ENCODE measurements around the gene PDE3A. TPM values are rescaled to one million over a fixed set of nuclear protein-coding genes. Genes with fewer than 3 reads are reported as not detected.

PDE3A gene
- total and polyA plus RNA-seq, 3 donors from 2014 or later, result 1.6 to 4.8 (median 2.7) TPM

DNA sequence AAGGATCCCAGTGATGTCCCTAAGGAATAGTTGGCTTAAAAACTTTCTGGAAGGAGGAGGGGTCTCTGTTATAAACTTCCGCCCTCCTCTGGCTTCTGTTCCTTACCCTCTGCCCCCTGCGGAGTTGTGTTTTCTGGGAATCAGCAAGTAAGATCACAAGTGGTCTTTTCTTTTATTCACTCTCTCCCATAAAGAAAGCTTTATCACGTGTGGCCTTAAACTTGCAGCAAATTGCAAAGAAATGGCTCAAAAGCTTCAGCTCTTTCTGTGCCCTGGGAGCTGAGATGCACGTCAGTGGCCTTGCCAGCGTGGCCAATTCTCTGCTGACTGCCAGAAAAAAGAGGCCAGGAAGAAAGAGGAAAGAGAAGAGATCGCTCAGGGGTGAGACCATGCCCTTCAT is 326.9 kb downstream of the PDE3A start, which contains the start of gene SLCO1C1:
Gene SLCO1C1 (plus strand): TSS at position 101 of the 400 bp plus-strand sequence. CDS start 4,245 bp downstream, outside the sequence.
- peak within 1 kb of the TSS in 1 of 2 donors; percentile 28 for H3K27ac ChIP-seq
- H3K4me3 ChIP-seq, result no peak within 1 kb of the TSS
- no peaks in the 10 kb centered on the region for H3K36me3 ChIP-seq (ENCODE audit: low read depth, missing control alignments)
- H3K27me3 ChIP-seq, result no peaks in the 10 kb centered on the region
- no peak for TF ChIP-seq POLR2A (IDR thresholded peaks at IDR 0.05)
- TF ChIP-seq, protein P1, sequence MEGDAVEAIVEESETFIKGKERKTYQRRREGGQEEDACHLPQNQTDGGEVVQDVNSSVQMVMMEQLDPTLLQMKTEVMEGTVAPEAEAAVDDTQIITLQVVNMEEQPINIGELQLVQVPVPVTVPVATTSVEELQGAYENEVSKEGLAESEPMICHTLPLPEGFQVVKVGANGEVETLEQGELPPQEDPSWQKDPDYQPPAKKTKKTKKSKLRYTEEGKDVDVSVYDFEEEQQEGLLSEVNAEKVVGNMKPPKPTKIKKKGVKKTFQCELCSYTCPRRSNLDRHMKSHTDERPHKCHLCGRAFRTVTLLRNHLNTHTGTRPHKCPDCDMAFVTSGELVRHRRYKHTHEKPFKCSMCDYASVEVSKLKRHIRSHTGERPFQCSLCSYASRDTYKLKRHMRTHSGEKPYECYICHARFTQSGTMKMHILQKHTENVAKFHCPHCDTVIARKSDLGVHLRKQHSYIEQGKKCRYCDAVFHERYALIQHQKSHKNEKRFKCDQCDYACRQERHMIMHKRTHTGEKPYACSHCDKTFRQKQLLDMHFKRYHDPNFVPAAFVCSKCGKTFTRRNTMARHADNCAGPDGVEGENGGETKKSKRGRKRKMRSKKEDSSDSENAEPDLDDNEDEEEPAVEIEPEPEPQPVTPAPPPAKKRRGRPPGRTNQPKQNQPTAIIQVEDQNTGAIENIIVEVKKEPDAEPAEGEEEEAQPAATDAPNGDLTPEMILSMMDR (IDR thresholded peaks at IDR 0.05), result no peak
- intact Hi-C loops (cut with DNase I; ENCODE audit: low total_unique reads), result no loop called here
- 36 to 43% methylated on average over 6 of the region's 6 CpGs for WGBS, 2 donors
- H3K9me3 ChIP-seq, result no peaks in the 10 kb centered on the region
- peak; percentile 21 for DNase-seq
- H3K4me1 ChIP-seq, result no peaks in the 10 kb centered on the region

DNA sequence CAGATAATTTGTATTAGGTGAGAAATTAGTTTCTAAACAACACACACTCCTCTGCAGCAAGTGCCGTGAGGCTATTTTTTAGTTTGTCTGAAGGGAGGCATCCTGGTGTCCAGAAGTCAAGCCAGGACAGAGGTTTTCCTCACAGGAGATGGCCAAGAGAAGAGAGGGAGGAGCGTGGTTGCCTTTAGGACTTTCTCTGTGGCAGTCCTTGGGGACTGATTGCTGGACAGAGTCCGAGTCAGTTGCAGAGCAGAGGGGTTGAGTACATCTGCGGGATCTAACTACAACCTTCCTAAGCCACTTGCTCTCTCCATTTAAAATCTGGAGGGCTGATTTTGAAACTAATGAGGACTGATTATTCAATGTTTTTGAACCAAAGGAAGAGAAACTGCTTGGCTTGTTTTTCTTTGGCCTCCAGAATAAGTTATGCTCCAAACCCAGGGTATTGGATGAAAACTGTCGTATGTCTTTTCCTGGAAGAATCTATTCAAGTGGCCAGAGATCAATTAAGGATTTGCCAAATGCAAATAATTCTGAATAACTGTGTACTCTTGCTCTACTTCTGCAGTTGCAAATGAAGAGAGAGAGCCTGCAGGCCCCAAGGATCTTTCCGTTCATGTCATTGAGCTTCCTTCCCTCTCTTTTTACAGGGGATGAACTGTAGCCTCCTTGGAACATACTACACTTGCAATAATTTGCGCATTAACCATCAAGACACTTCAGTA is 328.0 kb downstream of the PDE3A start:
- DNase-seq, result peak; percentile 35
- no peaks in the 10 kb centered on the region for H3K27me3 ChIP-seq
- intact Hi-C loops (cut with DNase I; ENCODE audit: low total_unique reads), result no loop called here
- 59 to 62% methylated on average over 7 of the region's 7 CpGs for WGBS, 2 donors
- H3K4me3 ChIP-seq, result no peak overlapping the region
- no peaks in the 10 kb centered on the region for H3K4me1 ChIP-seq
- H3K9me3 ChIP-seq, result no peaks in the 10 kb centered on the region
- no peak overlapping the region for H3K27ac ChIP-seq
- H3K36me3 ChIP-seq (ENCODE audit: low read depth, missing control alignments), result no peaks in the 10 kb centered on the region
- no peak for TF ChIP-seq POLR2A (IDR thresholded peaks at IDR 0.05)
- TF ChIP-seq, protein P1 (IDR thresholded peaks at IDR 0.05), result no peak

DNA sequence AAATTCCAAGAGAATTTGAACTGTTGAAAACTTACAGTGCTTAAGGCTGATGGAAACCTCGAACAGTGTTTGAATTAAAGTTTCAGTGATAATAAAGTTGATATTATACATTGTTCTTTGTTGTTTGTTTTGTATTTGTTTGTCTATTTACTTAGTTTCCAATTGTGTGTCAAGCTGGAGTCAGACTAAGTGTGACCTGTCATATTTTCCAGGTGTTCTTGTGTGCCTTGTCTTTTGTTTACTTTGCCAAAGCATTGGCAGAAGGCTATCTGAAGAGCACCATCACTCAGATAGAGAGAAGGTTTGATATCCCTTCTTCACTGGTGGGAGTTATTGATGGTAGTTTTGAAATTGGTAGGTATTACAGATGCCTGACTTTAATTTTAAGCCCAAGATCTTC is 332.8 kb downstream of the PDE3A start:
- no peaks in the 10 kb centered on the region for H3K27me3 ChIP-seq
- H3K27ac ChIP-seq, result no peak overlapping the region
- WGBS, 2 donors, result 97 to 98% methylated on average over 1 of the region's 1 CpG
- no peak for DNase-seq
- TF ChIP-seq POLR2A (IDR thresholded peaks at IDR 0.05), result no peak
- TF ChIP-seq, protein P1 (IDR thresholded peaks at IDR 0.05), result no peak
- H3K4me1 ChIP-seq, result no peaks in the 10 kb centered on the region
- no peaks in the 10 kb centered on the region for H3K9me3 ChIP-seq
- intact Hi-C loops (cut with DNase I; ENCODE audit: low total_unique reads), result no loop called here
- H3K36me3 ChIP-seq (ENCODE audit: low read depth, missing control alignments), result no peaks in the 10 kb centered on the region
- H3K4me3 ChIP-seq, result no peak overlapping the region

DNA sequence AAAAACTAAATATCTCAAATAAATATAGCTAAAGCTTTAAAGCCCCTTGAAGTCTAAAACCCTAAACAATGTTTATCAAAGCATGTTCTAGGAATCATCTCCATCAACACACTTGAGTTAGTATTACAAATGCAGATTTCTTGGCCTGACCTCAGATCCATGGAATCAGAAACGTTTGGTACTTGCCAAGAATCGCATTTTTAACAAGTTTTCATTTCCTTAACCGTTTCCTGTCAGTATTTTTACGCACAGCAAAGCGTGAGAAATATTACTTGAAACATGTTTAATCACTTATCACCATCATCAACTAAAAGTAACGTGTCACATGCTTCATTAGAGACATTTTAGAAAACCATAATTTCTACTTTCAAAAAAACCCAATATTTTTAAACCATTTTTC is 336.5 kb downstream of the PDE3A start:
- intact Hi-C loops (cut with DNase I; ENCODE audit: low total_unique reads), result no loop called here
- Histone ChIP-seq H3K27ac (no peak overlapping the region), H3K4me3 (no peak overlapping the region), H3K36me3 (ENCODE audit: low read depth, missing control alignments) (no peaks in the 10 kb centered on the region), H3K9me3 (no peaks in the 10 kb centered on the region), H3K27me3 (no peaks in the 10 kb centered on the region), H3K4me1 (no peaks in the 10 kb centered on the region)
- WGBS, 2 donors, result 73 to 74% methylated on average over 6 of the region's 6 CpGs
- DNase-seq, result no peak
- no peak for TF ChIP-seq POLR2A (IDR thresholded peaks at IDR 0.05)
- TF ChIP-seq, protein P1 (IDR thresholded peaks at IDR 0.05), result no peak

DNA sequence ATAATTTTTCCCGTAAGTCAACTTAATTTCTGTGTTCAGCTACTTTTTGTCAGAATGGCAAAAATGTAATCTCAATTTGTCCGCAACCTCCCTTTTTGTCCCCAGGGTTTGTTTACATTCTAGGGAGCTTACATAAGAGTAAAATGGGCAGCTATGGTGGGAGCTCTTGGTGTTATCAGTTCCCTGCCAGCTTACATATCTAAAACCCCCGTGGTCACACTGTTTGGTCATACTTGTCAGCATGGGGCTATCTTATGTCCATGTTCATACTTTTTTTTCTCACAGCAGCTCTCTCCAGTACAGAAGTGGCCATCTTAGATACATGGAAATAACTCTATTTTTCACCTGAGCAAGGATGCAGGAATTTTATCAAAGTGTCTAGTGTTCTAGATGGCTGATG is 343.5 kb downstream of the PDE3A start:
- DNase-seq, result no peak
- Histone ChIP-seq H3K4me1 (no peaks in the 10 kb centered on the region), H3K27me3 (no peaks in the 10 kb centered on the region), H3K4me3 (no peak overlapping the region), H3K36me3 (ENCODE audit: low read depth, missing control alignments) (no peaks in the 10 kb centered on the region), H3K9me3 (no peaks in the 10 kb centered on the region), H3K27ac (no peak overlapping the region)
- no peak for TF ChIP-seq POLR2A (IDR thresholded peaks at IDR 0.05)
- TF ChIP-seq, protein P1 (IDR thresholded peaks at IDR 0.05), result no peak
- 63 to 72% methylated on average over 3 of the region's 3 CpGs for WGBS, 2 donors
- intact Hi-C loops (cut with DNase I; ENCODE audit: low total_unique reads), result no loop called here
